Activated CD8-positive, alpha-beta T cell treated with anti-CD3 and anti-CD28 coated beads, Interleukin-2, amount 10 ng/mL, durations not matched to agents 7 days and 5 days (primary cell): ENCODE data around the gene CDKN2B. TPM values are rescaled to one million over a fixed set of nuclear protein-coding genes. Genes with fewer than 3 reads are reported as not detected.
A peak's percentile ranks its signal among the peaks of the same experiment; 100 is the strongest.

Source experiments
- ATAC-seq: fragments of 150-1000 bp; cut with Tn5 transposase; one replicate; pipeline ENCODE4 v1.10.0; 2021; ENCODE audit warnings: moderate library complexity
- CTCF ChIA-PET: fragments of 350-600 bp; sonication (Branson Sonifier 250); formaldehyde crosslinking; loops from one replicate; lab custom pipeline; 2021; ENCODE audit warnings: antibody characterized with exemption; lab: Charles Lee
- POLR2A ChIA-PET: fragments of 350-600 bp; sonication (Branson Sonifier 250); formaldehyde crosslinking; loops from one replicate; lab custom pipeline; 2021; ENCODE audit warnings: antibody characterized with exemption; lab: Charles Lee
- DNase-seq: peaks from one replicate; pipeline ENCODE4 v3.0.0-alpha.2; 2020
- H3K27ac Mint-ChIP-seq: one replicate; pipeline ENCODE4 v1.8.0; 2021; ENCODE audit warnings: mild to moderate bottlenecking, mixed read lengths
- H3K27me3 Mint-ChIP-seq: one replicate; pipeline ENCODE4 v1.8.0; 2021; ENCODE audit warnings: low read depth, mixed read lengths
- H3K36me3 Mint-ChIP-seq: one replicate; pipeline ENCODE4 v1.8.0; 2021; ENCODE audit warnings: low read depth, mixed read lengths
- H3K4me1 Mint-ChIP-seq: one replicate; pipeline ENCODE4 v1.8.0; 2021; ENCODE audit warnings: low read depth, mixed read lengths
- H3K4me3 Mint-ChIP-seq: one replicate; pipeline ENCODE4 v1.8.0; 2021; ENCODE audit warnings: mild to moderate bottlenecking, mixed read lengths
- H3K9me3 Mint-ChIP-seq: one replicate; pipeline ENCODE4 v1.8.0; 2022; ENCODE audit warnings: mixed read lengths; ENCODE audit not compliant: insufficient read depth
- total RNA-seq, 2 experiments: library from RNA; stranded (reverse); gene quantifications; one replicate each; pipeline ENCODE4 v1.2.3, GENCODE V29; 2021

Gene CDKN2B
- total RNA-seq, 2 experiments from 2014 or later, result 2.3 to 3.1 TPM

- peaks cover 53% of the 10 kb centered on the region for H3K36me3 Mint-ChIP-seq
- ATAC-seq (peak; percentile 67), DNase-seq (peak; percentile 77)
- ChIA-PET CTCF (interaction anchor here (0.6 to 5.4 kb wide), 10 partner anchors 14 to 250 kb away, joined by 3 to 40 read pairs (median 4); partner anchors contain the start of gene CDKN2B), POLR2A (interaction anchor here (0.6 to 2.2 kb wide), 4 partner anchors 9 to 86 kb away, joined by 3 to 9 read pairs (median 4); no protein-coding TSS in a partner anchor)
- H3K27ac Mint-ChIP-seq, result peak within 1 kb of the TSS; percentile 97
- H3K9me3 Mint-ChIP-seq, result peaks cover 3% of the 10 kb centered on the region
- peaks cover 26% of the 10 kb centered on the region for H3K27me3 Mint-ChIP-seq
- H3K4me1 Mint-ChIP-seq, result peaks cover 42% of the 10 kb centered on the region
- peak within 1 kb of the TSS; percentile 94 for H3K4me3 Mint-ChIP-seq
Observed at GRCh38 chr9:21993893-21994555, 15.1 kb downstream of the CDKN2B start, which contains the start of gene CDKN2A. Gene CDKN2A, minus strand, starts transcription at chr9:21994392.

DNA sequence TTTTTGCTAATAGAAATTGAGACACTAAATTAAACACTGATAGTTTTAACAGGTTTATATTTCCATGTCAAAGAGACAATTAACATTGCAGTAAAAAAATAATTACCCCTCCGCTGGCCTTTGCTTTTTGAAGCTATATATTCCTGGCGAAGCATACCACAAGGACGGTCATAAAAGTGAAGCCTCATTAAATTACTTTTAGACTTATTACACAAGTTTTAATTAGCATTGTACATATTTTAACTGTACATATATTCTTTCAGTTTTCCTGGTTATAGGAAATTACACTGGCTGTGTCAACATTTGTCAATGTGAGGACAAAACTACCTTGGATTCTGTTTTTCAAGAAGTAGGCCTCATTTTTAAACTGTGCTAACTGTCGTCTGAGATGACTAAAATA, 16.1 kb downstream of the CDKN2B start:
- ATAC-seq (no peak), DNase-seq (no peak)
- peaks cover 28% of the 10 kb centered on the region for H3K27me3 Mint-ChIP-seq
- peak overlapping the region; percentile 94 for H3K4me3 Mint-ChIP-seq
- CTCF ChIA-PET, result interaction anchor here (0.8 to 5.4 kb wide), 3 partner anchors 13 to 131 kb away, joined by 3 to 40 read pairs (median 4); partner anchors contain the start of gene CDKN2B
- peaks cover 45% of the 10 kb centered on the region for H3K4me1 Mint-ChIP-seq
- peaks cover 60% of the 10 kb centered on the region for H3K36me3 Mint-ChIP-seq
- peak overlapping the region; percentile 52 for H3K27ac Mint-ChIP-seq
- POLR2A ChIA-PET, result interaction anchor here (0.7 kb wide), 1 partner anchor 21 kb away, joined by 3 read pairs; no protein-coding TSS in a partner anchor
- H3K9me3 Mint-ChIP-seq, result peaks cover 3% of the 10 kb centered on the region

DNA sequence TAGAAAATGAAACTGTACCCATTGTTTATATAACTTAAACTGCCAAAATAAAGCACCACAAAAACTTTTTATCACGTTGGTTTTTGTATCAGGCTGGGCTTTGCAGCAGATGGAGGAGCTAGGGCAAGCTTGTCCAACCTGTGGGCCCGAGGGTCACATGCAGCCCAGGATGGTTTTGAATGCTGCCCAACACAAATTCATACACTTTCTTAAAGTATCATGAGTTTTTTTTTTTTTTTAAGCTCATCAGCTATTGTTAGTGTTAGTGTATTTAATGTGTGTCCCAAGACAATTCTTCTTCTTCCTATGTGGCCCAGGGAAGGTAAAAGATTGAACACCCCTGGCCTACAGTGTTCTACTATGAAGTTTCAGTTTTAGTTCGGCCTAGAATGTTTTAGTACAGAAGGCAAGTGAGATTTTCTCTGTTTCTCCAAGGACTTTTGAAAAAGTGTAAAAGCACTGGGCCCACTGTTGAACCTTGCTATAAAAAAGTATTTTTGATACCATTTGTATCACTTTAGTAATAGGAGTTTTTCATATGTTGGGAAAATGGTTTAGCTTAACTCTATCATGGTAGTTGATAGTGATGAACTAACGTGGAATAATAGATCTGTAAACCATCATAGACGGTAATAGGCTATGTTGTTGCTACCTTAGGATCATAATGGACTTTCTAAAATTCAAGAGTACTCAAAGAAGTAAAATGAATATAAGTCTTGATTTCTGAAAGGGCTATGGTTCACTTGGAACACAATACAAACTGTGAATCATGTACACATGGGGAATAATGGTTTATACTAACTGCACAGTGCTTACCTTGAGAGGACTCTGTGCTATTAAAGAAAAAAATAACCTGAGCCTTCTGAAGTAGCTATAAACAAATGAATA, 17.8 kb downstream of the CDKN2B start:
- POLR2A ChIA-PET, result interaction anchor here (0.6 to 1.4 kb wide), 2 partner anchors 20 to 23 kb away, joined by 4 read pairs; no protein-coding TSS in a partner anchor
- no peak for DNase-seq
- CTCF ChIA-PET, result interaction anchor here (0.6 to 5.4 kb wide), 8 partner anchors 10 to 178 kb away, joined by 3 to 40 read pairs (median 4); partner anchors contain the start of gene CDKN2B
- Mint-ChIP-seq H3K36me3 (peaks cover 52% of the 10 kb centered on the region), H3K9me3 (peaks cover 3% of the 10 kb centered on the region), H3K27me3 (peaks cover 30% of the 10 kb centered on the region), H3K4me1 (peaks cover 43% of the 10 kb centered on the region), H3K27ac (no peak overlapping the region), H3K4me3 (peak overlapping the region; percentile 25)
- no peak for ATAC-seq

- peaks cover 45% of the 10 kb centered on the region for H3K36me3 Mint-ChIP-seq
- peaks cover 3% of the 10 kb centered on the region for H3K9me3 Mint-ChIP-seq
- peak overlapping the region; percentile 60 for H3K27ac Mint-ChIP-seq
- H3K4me3 Mint-ChIP-seq, result peak overlapping the region; percentile 15
- ChIA-PET POLR2A (no interaction called here), CTCF (interaction anchor here (0.7 to 1.2 kb wide), 3 partner anchors 16 to 19 kb away, joined by 3 to 4 read pairs (median 3); partner anchors contain the start of gene CDKN2B)
- H3K4me1 Mint-ChIP-seq, result peaks cover 36% of the 10 kb centered on the region
- peaks cover 40% of the 10 kb centered on the region for H3K27me3 Mint-ChIP-seq
- DNase-seq, result no peak
- ATAC-seq, result no peak
Observed at GRCh38 chr9:21989440-21990189, 19.5 kb downstream of the CDKN2B start.

- CTCF ChIA-PET, result interaction anchor here (0.9 to 1.2 kb wide), 3 partner anchors 19 to 20 kb away, joined by 3 to 4 read pairs (median 4); partner anchors contain the start of gene CDKN2B
- H3K36me3 Mint-ChIP-seq, result peaks cover 41% of the 10 kb centered on the region
- ATAC-seq (no peak), DNase-seq (no peak)
- peaks cover 32% of the 10 kb centered on the region for H3K4me1 Mint-ChIP-seq
- H3K4me3 Mint-ChIP-seq, result no peak overlapping the region
- POLR2A ChIA-PET, result no interaction called here
- peaks cover 52% of the 10 kb centered on the region for H3K27me3 Mint-ChIP-seq
- H3K27ac Mint-ChIP-seq, result no peak overlapping the region
- peaks cover 3% of the 10 kb centered on the region for H3K9me3 Mint-ChIP-seq
Observed at GRCh38 chr9:21988056-21988990, 20.8 kb downstream of the CDKN2B start.

DNA sequence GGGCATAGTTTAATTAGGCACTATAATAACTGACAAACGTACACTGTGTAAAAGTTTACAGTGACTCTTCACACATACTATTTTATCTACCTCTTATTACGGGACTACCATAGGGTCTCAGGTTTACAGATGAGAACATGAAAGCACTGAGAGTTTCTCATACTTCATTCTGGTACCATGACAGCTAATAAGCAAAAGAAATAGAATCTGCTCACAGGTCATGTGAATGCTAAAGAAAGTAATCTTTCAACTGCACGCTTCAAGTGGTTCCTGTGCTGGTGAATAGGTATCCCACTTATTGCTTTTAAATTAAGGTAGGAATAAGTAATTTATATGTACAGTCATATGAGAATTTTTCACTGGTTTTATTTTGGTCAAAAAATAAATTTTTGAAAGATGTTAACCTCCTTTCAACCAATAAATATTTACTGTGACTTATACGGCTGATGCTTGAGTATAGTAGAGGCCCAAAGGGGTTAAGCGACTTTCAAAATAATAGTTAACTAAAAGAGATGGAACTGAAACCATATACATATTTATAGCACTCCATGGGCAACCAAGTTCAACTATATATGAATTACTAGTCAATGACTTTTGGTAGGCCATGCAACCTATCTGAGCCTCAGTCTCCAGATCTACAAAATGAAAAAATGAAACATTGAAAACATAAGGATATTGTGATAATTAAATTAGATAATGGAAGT, 23.0 kb downstream of the CDKN2B start:
- peaks cover 70% of the 10 kb centered on the region for H3K27me3 Mint-ChIP-seq
- no peak overlapping the region for H3K27ac Mint-ChIP-seq
- DNase-seq (no peak), ATAC-seq (no peak)
- ChIA-PET CTCF (interaction anchor here (0.6 to 1.6 kb wide), 9 partner anchors 8 to 174 kb away, joined by 3 to 8 read pairs (median 4); partner anchors contain the start of gene CDKN2B), POLR2A (interaction anchor here (1.5 kb wide), 1 partner anchor 9 kb away, joined by 5 read pairs; no protein-coding TSS in a partner anchor)
- peaks cover 3% of the 10 kb centered on the region for H3K9me3 Mint-ChIP-seq
- H3K4me3 Mint-ChIP-seq, result no peak overlapping the region
- peaks cover 31% of the 10 kb centered on the region for H3K36me3 Mint-ChIP-seq
- H3K4me1 Mint-ChIP-seq, result peaks cover 23% of the 10 kb centered on the region

GRCh38 chr9:21984101-21984500, 25.0 kb downstream of the CDKN2B start:
- Mint-ChIP-seq H3K27ac (no peak overlapping the region), H3K4me3 (no peak overlapping the region), H3K36me3 (peaks cover 17% of the 10 kb centered on the region), H3K27me3 (peaks cover 70% of the 10 kb centered on the region), H3K9me3 (no peaks in the 10 kb centered on the region), H3K4me1 (peaks cover 11% of the 10 kb centered on the region)
- no peak for ATAC-seq
- ChIA-PET CTCF (interaction anchor here (0.9 to 2.7 kb wide), 4 partner anchors 25 to 170 kb away, joined by 3 to 16 read pairs (median 6); partner anchors contain the start of gene CDKN2B), POLR2A (interaction anchor here (1.1 kb wide), 1 partner anchor 10 kb away, joined by 3 read pairs; no protein-coding TSS in a partner anchor)
- DNase-seq, result no peak

- ATAC-seq, result no peak
- POLR2A ChIA-PET, result interaction anchor here (1.1 kb wide), 1 partner anchor 10 kb away, joined by 3 read pairs; no protein-coding TSS in a partner anchor
- H3K27ac Mint-ChIP-seq, result no peak overlapping the region
Observed at GRCh38 chr9:21983561-21983935, 25.6 kb downstream of the CDKN2B start.

GRCh38 chr9:21982861-21983560, 26.1 kb downstream of the CDKN2B start:
- ATAC-seq, result no peak
- Mint-ChIP-seq H3K27me3 (peaks cover 69% of the 10 kb centered on the region), H3K27ac (no peak overlapping the region), H3K4me3 (no peak overlapping the region), H3K36me3 (peaks cover 13% of the 10 kb centered on the region), H3K4me1 (peaks cover 10% of the 10 kb centered on the region), H3K9me3 (no peaks in the 10 kb centered on the region)
- ChIA-PET CTCF (interaction anchor here (1.0 to 2.7 kb wide), 4 partner anchors 26 to 169 kb away, joined by 3 to 16 read pairs (median 6); partner anchors contain the start of gene CDKN2B), POLR2A (no interaction called here)
- DNase-seq, result no peak

More at GRCh38 chr9:21983561-21983935, 25.6 kb downstream of the CDKN2B start:
- Mint-ChIP-seq H3K27me3 (peaks cover 72% of the 10 kb centered on the region), H3K4me3 (no peak overlapping the region), H3K36me3 (peaks cover 16% of the 10 kb centered on the region), H3K9me3 (no peaks in the 10 kb centered on the region), H3K4me1 (peaks cover 13% of the 10 kb centered on the region)
- no peak for DNase-seq
- CTCF ChIA-PET, result interaction anchor here (1.0 to 2.7 kb wide), 4 partner anchors 25 to 170 kb away, joined by 3 to 16 read pairs (median 6); partner anchors contain the start of gene CDKN2B
